Right atrium auricular region (tissue), 2 donors: ENCODE results near the gene JAZF1. TPM values are rescaled to one million over a fixed set of nuclear protein-coding genes. Genes with fewer than 3 reads are reported as not detected.

Experiments used
- DNase-seq: peaks from one replicate; pipeline ENCODE4 v3.0.0-alpha.2; 2019; ENCODE audit warnings: low spot score
- H3K27ac ChIP-seq, 2 donors: fragments of 200-600 bp; sonication (generic); 1 replicate in 1 of 2; 2 replicates in 1 of 2; pipeline ENCODE4 v1.5.1; 2016 to 2019
- H3K27me3 ChIP-seq, 2 donors: fragments of 200-600 bp; sonication (generic); one replicate each; pipeline versions ENCODE4 v1.5.1 to v1.6.0; 2017 to 2019
- H3K36me3 ChIP-seq: fragments of 200-600 bp; sonication (generic); one replicate; pipeline ENCODE4 v1.5.1; 2016
- H3K4me1 ChIP-seq, 2 donors: fragments of 200-600 bp; sonication (generic); one replicate each; pipeline versions ENCODE4 v1.5.1 to v1.6.0; 2017 to 2019
- H3K4me3 ChIP-seq, 2 donors: fragments of 200-600 bp; sonication (generic); 1 replicate in 1 of 2; 2 replicates in 1 of 2; pipeline ENCODE4 v1.5.1; 2017 to 2019; ENCODE audit warnings: mild to moderate bottlenecking in 1 of 2, moderate library complexity in 1 of 2
- H3K9me3 ChIP-seq, 2 donors: fragments of 200-600 bp; sonication (generic); one replicate each; pipeline ENCODE4 v1.5.1; 2019
- total RNA-seq, 2 donors: library from RNA; depleted of rRNA; stranded (reverse); fragments of >200 nt; gene quantifications; one replicate each; pipeline ENCODE4 v1.1.0, GENCODE V29; 2016
- TF ChIP-seq, protein P1 (sequence below), 2 donors: fragments of 200-600 bp; sonication (generic); IDR thresholded peaks; one replicate each; pipeline ENCODE4 v1.5.1; 2019; ENCODE audit warnings: antibody characterized with exemption in 2 of 2

JAZF1 gene
- total RNA-seq, 2 donors from 2014 or later, result 13.2 to 18.5 TPM

GRCh38 chr7:27802999-27803398 lies 377.6 kb downstream of the JAZF1 start:
- Histone ChIP-seq H3K36me3 (peaks cover 5% of the 10 kb centered on the region), H3K9me3 (no peaks in the 10 kb centered on the region), H3K4me1 (no peaks in the 10 kb centered on the region), H3K27ac (no peak overlapping the region), H3K27me3 (no peaks in the 10 kb centered on the region), H3K4me3 (no peak overlapping the region)
- no peak for DNase-seq
- TF ChIP-seq, protein P1, sequence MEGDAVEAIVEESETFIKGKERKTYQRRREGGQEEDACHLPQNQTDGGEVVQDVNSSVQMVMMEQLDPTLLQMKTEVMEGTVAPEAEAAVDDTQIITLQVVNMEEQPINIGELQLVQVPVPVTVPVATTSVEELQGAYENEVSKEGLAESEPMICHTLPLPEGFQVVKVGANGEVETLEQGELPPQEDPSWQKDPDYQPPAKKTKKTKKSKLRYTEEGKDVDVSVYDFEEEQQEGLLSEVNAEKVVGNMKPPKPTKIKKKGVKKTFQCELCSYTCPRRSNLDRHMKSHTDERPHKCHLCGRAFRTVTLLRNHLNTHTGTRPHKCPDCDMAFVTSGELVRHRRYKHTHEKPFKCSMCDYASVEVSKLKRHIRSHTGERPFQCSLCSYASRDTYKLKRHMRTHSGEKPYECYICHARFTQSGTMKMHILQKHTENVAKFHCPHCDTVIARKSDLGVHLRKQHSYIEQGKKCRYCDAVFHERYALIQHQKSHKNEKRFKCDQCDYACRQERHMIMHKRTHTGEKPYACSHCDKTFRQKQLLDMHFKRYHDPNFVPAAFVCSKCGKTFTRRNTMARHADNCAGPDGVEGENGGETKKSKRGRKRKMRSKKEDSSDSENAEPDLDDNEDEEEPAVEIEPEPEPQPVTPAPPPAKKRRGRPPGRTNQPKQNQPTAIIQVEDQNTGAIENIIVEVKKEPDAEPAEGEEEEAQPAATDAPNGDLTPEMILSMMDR (IDR thresholded peaks at IDR 0.05), result no peak

GRCh38 chr7:27799212-27799611 lies 381.4 kb downstream of the JAZF1 start:
- no peaks in the 10 kb centered on the region for H3K4me1 ChIP-seq
- no peaks in the 10 kb centered on the region for H3K27me3 ChIP-seq
- no peaks in the 10 kb centered on the region for H3K9me3 ChIP-seq
- TF ChIP-seq, protein P1 (IDR thresholded peaks at IDR 0.05), result no peak
- H3K36me3 ChIP-seq, result peaks cover 32% of the 10 kb centered on the region
- H3K27ac ChIP-seq, result no peak overlapping the region
- no peak for DNase-seq
- no peak overlapping the region for H3K4me3 ChIP-seq

GRCh38 chr7:27795977-27796376 lies 384.6 kb downstream of the JAZF1 start:
- Histone ChIP-seq H3K27ac (no peak overlapping the region), H3K36me3 (peaks cover 51% of the 10 kb centered on the region), H3K4me3 (no peak overlapping the region), H3K27me3 (no peaks in the 10 kb centered on the region), H3K9me3 (no peaks in the 10 kb centered on the region), H3K4me1 (no peaks in the 10 kb centered on the region)
- TF ChIP-seq, protein P1 (IDR thresholded peaks at IDR 0.05), result no peak
- no peak for DNase-seq

DNA sequence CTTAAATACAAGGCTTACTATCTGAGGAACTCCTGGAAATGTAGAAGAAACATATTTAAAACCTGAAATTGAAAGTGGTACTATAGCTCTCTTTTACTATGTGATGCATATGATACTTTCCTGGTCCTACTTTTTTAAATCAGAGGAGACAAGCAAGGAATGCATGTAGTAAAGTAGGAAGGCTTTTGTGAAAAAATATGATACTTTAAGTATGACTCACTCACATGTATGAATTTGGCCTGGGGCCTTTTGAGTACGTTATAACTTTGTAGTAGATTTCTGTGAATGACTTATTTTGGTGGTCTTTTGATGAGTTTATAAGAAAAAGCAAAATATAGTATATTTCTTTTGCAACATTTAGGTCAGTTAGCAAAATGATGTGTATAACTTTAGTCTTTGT lies 386.8 kb downstream of the JAZF1 start:
- Histone ChIP-seq H3K27ac (no peak overlapping the region), H3K4me3 (no peak overlapping the region), H3K4me1 (no peaks in the 10 kb centered on the region), H3K36me3 (peaks cover 47% of the 10 kb centered on the region), H3K9me3 (no peaks in the 10 kb centered on the region), H3K27me3 (no peaks in the 10 kb centered on the region)
- TF ChIP-seq, protein P1 (IDR thresholded peaks at IDR 0.05), result no peak
- DNase-seq, result no peak

DNA sequence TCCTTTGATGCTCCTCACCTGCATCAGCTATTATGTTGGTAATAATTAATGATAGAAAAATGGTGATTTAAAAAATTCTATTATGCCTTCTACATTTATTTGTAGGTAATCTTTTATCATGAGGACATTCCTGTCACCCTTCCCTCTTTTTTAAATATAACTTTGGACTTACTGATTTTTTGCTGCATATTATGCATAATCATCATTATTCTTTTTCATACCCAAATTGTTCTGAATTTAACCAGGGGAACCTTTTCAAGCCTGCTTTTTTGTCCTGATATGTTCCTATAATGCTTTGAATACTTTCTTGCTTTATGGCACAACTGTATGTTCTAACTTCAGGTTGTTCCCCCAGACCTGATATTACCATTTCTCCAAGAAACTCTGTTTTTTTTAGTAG lies 392.2 kb downstream of the JAZF1 start:
- DNase-seq, result no peak
- TF ChIP-seq, protein P1 (IDR thresholded peaks at IDR 0.05), result no peak
- H3K9me3 ChIP-seq, result no peaks in the 10 kb centered on the region
- no peak overlapping the region for H3K27ac ChIP-seq
- peaks cover 39% of the 10 kb centered on the region for H3K36me3 ChIP-seq
- H3K4me1 ChIP-seq, result peaks cover 0 to under 1% of the 10 kb centered on the region in 2 donors
- no peaks in the 10 kb centered on the region for H3K27me3 ChIP-seq
- H3K4me3 ChIP-seq, result no peak overlapping the region

GRCh38 chr7:27784399-27785053 lies 396.1 kb downstream of the JAZF1 start:
- TF ChIP-seq, protein P1 (IDR thresholded peaks at IDR 0.05), result peak; percentile 42 to 74
- Histone ChIP-seq H3K4me3 (no peak overlapping the region), H3K27me3 (no peaks in the 10 kb centered on the region), H3K27ac (no peak overlapping the region), H3K4me1 (peaks cover 0 to 12% of the 10 kb centered on the region in 2 donors), H3K9me3 (no peaks in the 10 kb centered on the region), H3K36me3 (peaks cover 28% of the 10 kb centered on the region)
- no peak for DNase-seq
